Measurements from ENCODE around the gene SH3BP1. TPM values are rescaled to one million over a fixed set of nuclear protein-coding genes. Genes with fewer than 3 reads are reported as not detected.

SH3BP1 gene
- total RNA-seq, 1 donor from 2014 or later = 34.1 TPM

GRCh38 chr22:37626556-37627075, 12.9 kb upstream of the SH3BP1 start:
- peak in 1 of 2 donors; percentile 8 for TF ChIP-seq POLR2AphosphoS5 (IDR thresholded peaks at IDR 0.05; ENCODE audit: insufficient read depth in 1 of 2, low read depth in 1 of 2)
- TF ChIP-seq, protein P1, sequence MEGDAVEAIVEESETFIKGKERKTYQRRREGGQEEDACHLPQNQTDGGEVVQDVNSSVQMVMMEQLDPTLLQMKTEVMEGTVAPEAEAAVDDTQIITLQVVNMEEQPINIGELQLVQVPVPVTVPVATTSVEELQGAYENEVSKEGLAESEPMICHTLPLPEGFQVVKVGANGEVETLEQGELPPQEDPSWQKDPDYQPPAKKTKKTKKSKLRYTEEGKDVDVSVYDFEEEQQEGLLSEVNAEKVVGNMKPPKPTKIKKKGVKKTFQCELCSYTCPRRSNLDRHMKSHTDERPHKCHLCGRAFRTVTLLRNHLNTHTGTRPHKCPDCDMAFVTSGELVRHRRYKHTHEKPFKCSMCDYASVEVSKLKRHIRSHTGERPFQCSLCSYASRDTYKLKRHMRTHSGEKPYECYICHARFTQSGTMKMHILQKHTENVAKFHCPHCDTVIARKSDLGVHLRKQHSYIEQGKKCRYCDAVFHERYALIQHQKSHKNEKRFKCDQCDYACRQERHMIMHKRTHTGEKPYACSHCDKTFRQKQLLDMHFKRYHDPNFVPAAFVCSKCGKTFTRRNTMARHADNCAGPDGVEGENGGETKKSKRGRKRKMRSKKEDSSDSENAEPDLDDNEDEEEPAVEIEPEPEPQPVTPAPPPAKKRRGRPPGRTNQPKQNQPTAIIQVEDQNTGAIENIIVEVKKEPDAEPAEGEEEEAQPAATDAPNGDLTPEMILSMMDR (IDR thresholded peaks at IDR 0.05) = no peak
- H3K9me3 ChIP-seq = no peaks in the 10 kb centered on the region
- H3K27ac ChIP-seq = peak overlapping the region; percentile 81
- H3K4me1 ChIP-seq = peaks cover 39% of the 10 kb centered on the region
- H3K36me3 ChIP-seq = peaks cover 0 to 22% of the 10 kb centered on the region in 2 donors
- intact Hi-C loops (cut with DNase I) = loop anchor here (5.0 kb wide), 1 partner anchor 56 kb away; no protein-coding TSS in a partner anchor
- no peak overlapping the region for H3K4me3 ChIP-seq
- no peak for DNase-seq (ENCODE audit: extremely low spot score in 2 of 2)
- H3K27me3 ChIP-seq = no peaks in the 10 kb centered on the region

- peaks cover 0 to 27% of the 10 kb centered on the region in 2 donors for H3K36me3 ChIP-seq
- DNase-seq (ENCODE audit: extremely low spot score in 2 of 2) = no peak
- H3K27ac ChIP-seq = peak overlapping the region; percentile 81
- intact Hi-C loops (cut with DNase I) = loop anchor here (5.0 kb wide), 1 partner anchor 55 kb away; no protein-coding TSS in a partner anchor
- H3K4me3 ChIP-seq = no peak overlapping the region
- H3K27me3 ChIP-seq = no peaks in the 10 kb centered on the region
- no peaks in the 10 kb centered on the region for H3K9me3 ChIP-seq
- TF ChIP-seq POLR2A (IDR thresholded peaks at IDR 0.05) = no peak
- no peak for TF ChIP-seq POLR2AphosphoS5 (IDR thresholded peaks at IDR 0.05; ENCODE audit: insufficient read depth in 1 of 2, low read depth in 1 of 2)
- TF ChIP-seq, protein P1 (IDR thresholded peaks at IDR 0.05) = no peak
- H3K4me1 ChIP-seq = peaks cover 39% of the 10 kb centered on the region
Measured at GRCh38 chr22:37627121-37627520, 12.3 kb upstream of the SH3BP1 start.

DNA sequence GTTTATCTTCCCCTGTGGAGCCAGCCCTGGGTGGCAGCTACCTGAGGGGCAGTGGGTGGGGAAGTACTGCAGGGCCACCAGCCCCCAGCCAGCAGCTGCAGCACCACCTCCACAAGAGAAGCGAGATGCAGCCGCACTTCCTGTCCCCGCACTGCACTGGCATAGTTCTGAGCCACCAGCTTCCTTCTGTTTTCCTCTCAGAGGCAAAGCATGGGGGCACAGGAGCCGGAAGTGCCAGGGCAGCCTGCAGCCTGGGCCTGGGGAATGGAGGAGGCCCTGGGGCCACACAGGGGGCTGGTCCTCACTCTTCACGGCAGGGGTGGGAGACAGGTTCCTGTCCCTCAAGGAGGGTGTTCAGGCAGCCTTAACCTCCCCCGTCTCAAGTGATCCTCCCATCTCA, 11.9 kb upstream of the SH3BP1 start:
- H3K4me1 ChIP-seq = peaks cover 42% of the 10 kb centered on the region
- no peak overlapping the region for H3K4me3 ChIP-seq
- peak in 1 of 2 donors; percentile 32 for TF ChIP-seq POLR2AphosphoS5 (IDR thresholded peaks at IDR 0.05; ENCODE audit: insufficient read depth in 1 of 2, low read depth in 1 of 2)
- TF ChIP-seq POLR2A (IDR thresholded peaks at IDR 0.05) = no peak
- DNase-seq (ENCODE audit: extremely low spot score in 2 of 2) = no peak
- intact Hi-C loops (cut with DNase I) = loop anchor here (5.0 kb wide), 1 partner anchor 55 kb away; no protein-coding TSS in a partner anchor
- H3K27ac ChIP-seq = peak overlapping the region; percentile 81
- H3K27me3 ChIP-seq = no peaks in the 10 kb centered on the region
- no peaks in the 10 kb centered on the region for H3K9me3 ChIP-seq
- peaks cover 0 to 27% of the 10 kb centered on the region in 2 donors for H3K36me3 ChIP-seq

GRCh38 chr22:37628830-37629229, 10.6 kb upstream of the SH3BP1 start:
- H3K4me1 ChIP-seq = peaks cover 48% of the 10 kb centered on the region
- no peak for DNase-seq (ENCODE audit: extremely low spot score in 2 of 2)
- TF ChIP-seq, protein P1 (IDR thresholded peaks at IDR 0.05) = no peak
- TF ChIP-seq POLR2AphosphoS5 (IDR thresholded peaks at IDR 0.05; ENCODE audit: insufficient read depth in 1 of 2, low read depth in 1 of 2) = no peak
- no peak for TF ChIP-seq POLR2A (IDR thresholded peaks at IDR 0.05)
- no peaks in the 10 kb centered on the region for H3K9me3 ChIP-seq
- no peak overlapping the region for H3K27ac ChIP-seq
- no peaks in the 10 kb centered on the region for H3K27me3 ChIP-seq
- peaks cover 0 to 26% of the 10 kb centered on the region in 2 donors for H3K36me3 ChIP-seq
- no peak overlapping the region for H3K4me3 ChIP-seq
- intact Hi-C loops (cut with DNase I) = loop anchor here (5.0 kb wide), 1 partner anchor 53 kb away; no protein-coding TSS in a partner anchor

- Histone ChIP-seq H3K27me3 (no peaks in the 10 kb centered on the region), H3K9me3 (no peaks in the 10 kb centered on the region), H3K36me3 (peaks cover 0 to 26% of the 10 kb centered on the region in 2 donors), H3K4me1 (peaks cover 51% of the 10 kb centered on the region), H3K4me3 (no peak overlapping the region), H3K27ac (no peak overlapping the region)
- intact Hi-C loops (cut with DNase I) = loop anchor here (5.0 kb wide), 2 partner anchors 42 to 52 kb away; no protein-coding TSS in a partner anchor
- no peak for DNase-seq (ENCODE audit: extremely low spot score in 2 of 2)
- TF ChIP-seq, protein P1 (IDR thresholded peaks at IDR 0.05) = no peak
- no peak for TF ChIP-seq POLR2A (IDR thresholded peaks at IDR 0.05)
- TF ChIP-seq POLR2AphosphoS5 (IDR thresholded peaks at IDR 0.05; ENCODE audit: insufficient read depth in 1 of 2, low read depth in 1 of 2) = no peak
Measured at GRCh38 chr22:37629928-37630327, 9.5 kb upstream of the SH3BP1 start.
